GM10248 (cell line): Measurements from ENCODE around the gene KRTAP16-1.

Experiments
- CTCF ChIA-PET: fragments of 300-600 bp; sonication (Branson Sonifier 250); formaldehyde crosslinking; extraction: SDS; loops from one replicate; lab custom pipeline; 2021; ENCODE audit warnings: antibody characterized with exemption; lab: Yijun Ruan, JAX
- POLR2A ChIA-PET: fragments of 350-650 bp; sonication (Branson Sonifier 250); formaldehyde crosslinking; extraction: SDS; loops from one replicate; lab custom pipeline; 2020; ENCODE audit warnings: antibody characterized with exemption; lab: Yijun Ruan, JAX
- DNase-seq: peaks from one replicate; pipeline ENCODE4 v3.0.0; 2012; ENCODE audit errors: extremely low spot score
- TF ChIP-seq, protein P1 (sequence below): IDR thresholded peaks from 2 replicates; pipeline ENCODE4 v1.5.1; 2012; ENCODE audit warnings: mild to moderate bottlenecking, low read depth; ENCODE audit errors: extremely low read depth, missing control alignments, control extremely low read depth

Gene KRTAP16-1

DNA sequence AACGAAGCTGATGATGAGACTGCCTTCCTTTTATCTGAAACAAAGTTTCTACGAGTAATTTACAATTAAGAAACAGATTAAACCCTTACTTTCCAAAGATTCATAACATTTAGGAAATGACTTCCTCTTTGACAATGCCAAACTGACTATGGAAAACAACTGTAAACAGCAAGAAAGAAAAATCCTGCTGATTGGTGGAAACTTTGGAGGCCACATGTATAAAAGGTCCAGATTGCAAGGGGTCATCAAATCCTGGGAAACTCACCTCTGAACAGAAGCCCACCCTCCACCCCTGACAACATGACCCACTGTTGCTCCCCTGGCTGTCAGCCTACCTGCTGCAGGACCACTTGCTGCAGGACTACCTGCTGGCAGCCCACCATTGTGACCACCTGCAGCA lies 44.0 kb downstream of the KRTAP16-1 start, which contains the start of gene KRTAP9-6:
TSS of gene KRTAP9-6 (plus strand) at position 301 of the 400 bp plus-strand sequence. CDS start at position 301, 0 bp downstream.
- TF ChIP-seq, protein P1, sequence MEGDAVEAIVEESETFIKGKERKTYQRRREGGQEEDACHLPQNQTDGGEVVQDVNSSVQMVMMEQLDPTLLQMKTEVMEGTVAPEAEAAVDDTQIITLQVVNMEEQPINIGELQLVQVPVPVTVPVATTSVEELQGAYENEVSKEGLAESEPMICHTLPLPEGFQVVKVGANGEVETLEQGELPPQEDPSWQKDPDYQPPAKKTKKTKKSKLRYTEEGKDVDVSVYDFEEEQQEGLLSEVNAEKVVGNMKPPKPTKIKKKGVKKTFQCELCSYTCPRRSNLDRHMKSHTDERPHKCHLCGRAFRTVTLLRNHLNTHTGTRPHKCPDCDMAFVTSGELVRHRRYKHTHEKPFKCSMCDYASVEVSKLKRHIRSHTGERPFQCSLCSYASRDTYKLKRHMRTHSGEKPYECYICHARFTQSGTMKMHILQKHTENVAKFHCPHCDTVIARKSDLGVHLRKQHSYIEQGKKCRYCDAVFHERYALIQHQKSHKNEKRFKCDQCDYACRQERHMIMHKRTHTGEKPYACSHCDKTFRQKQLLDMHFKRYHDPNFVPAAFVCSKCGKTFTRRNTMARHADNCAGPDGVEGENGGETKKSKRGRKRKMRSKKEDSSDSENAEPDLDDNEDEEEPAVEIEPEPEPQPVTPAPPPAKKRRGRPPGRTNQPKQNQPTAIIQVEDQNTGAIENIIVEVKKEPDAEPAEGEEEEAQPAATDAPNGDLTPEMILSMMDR: no peak
- no peak for DNase-seq
- ChIA-PET POLR2A (no interaction called here), CTCF (interaction anchor here (1.4 kb wide), 1 partner anchor 12 kb away, joined by 3 read pairs; no protein-coding TSS in a partner anchor)

DNA sequence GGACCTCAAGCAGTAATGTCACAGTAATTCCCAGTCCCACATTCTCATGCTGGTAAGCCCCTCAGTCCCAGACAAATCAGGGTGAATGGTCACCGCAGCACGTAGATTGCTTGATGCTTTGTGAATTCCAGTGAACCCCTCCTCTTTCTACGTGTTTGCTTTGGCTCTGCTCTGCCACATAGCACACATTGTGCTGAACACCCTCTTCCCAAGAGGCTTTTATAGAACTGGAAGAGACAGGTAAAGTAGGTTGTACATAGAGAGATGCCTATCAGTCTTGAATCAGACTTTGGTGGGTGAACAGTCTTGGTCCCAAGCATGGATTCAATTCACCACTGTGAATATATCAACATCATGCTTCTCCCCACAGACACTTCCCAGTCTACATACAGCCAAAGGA lies 44.5 kb downstream of the KRTAP16-1 start:
- ChIA-PET CTCF (interaction anchor here (1.4 kb wide), 1 partner anchor 12 kb away, joined by 3 read pairs; no protein-coding TSS in a partner anchor), POLR2A (no interaction called here)
- TF ChIP-seq, protein P1: no peak
- DNase-seq: peak; percentile 1

DNA sequence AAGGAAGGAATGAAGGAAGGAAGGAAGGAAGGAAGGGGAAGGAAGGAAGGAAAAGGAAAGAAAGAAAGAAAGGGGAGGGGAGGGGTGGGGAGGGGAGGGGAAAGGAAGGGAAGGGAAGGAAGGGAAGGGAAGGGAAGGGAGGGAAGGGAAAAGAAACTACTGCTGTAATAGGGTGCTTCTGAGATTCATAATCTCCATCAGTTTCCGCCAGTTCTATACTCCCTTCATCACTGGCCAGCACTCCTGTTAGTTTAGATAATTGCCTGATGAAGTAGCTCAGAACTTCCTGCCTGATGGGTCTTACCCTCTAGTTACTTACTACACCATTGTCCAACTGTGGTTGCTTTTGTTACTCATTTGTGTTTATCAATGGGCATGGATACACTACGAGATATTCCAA lies 45.9 kb downstream of the KRTAP16-1 start:
- CTCF ChIA-PET: interaction anchor here (0.9 kb wide), 1 partner anchor 14 kb away, joined by 3 read pairs; no protein-coding TSS in a partner anchor

DNA sequence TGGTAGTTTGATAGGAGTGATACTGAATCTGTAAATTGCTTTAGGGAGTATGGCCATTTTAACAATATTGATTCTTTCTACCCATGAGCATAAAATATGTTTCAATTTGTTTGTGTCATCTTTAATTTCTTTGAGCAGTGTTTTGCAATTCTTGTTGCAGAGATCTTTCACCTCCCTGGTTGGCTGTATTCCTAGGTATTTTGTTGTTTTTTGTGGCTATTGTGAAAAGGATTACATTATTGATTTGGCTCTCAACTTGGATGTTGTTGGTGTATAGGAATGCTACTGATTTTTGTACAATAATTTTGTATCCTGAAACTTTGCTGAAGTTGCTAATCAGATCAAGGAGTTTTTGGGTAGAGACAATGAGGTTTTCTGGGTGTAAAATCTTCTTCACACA lies 50.7 kb downstream of the KRTAP16-1 start:
- ChIA-PET CTCF (no interaction called here), POLR2A (no interaction called here)
- no peak for DNase-seq
- TF ChIP-seq, protein P1: no peak

More for the DNA sequence above, 45.9 kb downstream of the KRTAP16-1 start:
- TF ChIP-seq, protein P1: no peak
- POLR2A ChIA-PET: no interaction called here
- no peak for DNase-seq
